Measurements from ENCODE around the gene DBR1.

The DBR1 gene

GRCh38 chr3:138124188-138124587, 50.5 kb downstream of the DBR1 start:
- Histone ChIP-seq H3K27ac (ENCODE audit: low read depth, low read length) (no peak overlapping the region), H3K4me1 (ENCODE audit: control insufficient read depth, insufficient read depth, low read length) (no peaks in the 10 kb centered on the region), H3K36me3 (ENCODE audit: control insufficient read depth, insufficient read depth, low read length) (no peaks in the 10 kb centered on the region), H3K9me3 (ENCODE audit: control insufficient read depth, insufficient read depth, low read length) (no peaks in the 10 kb centered on the region), H3K27me3 (ENCODE audit: control insufficient read depth, insufficient read depth, low read length) (no peaks in the 10 kb centered on the region), H3K4me3 (ENCODE audit: low read depth, low read length) (no peak overlapping the region), H3K9ac (ENCODE audit: low read depth, low read length) (no peak overlapping the region)

DNA sequence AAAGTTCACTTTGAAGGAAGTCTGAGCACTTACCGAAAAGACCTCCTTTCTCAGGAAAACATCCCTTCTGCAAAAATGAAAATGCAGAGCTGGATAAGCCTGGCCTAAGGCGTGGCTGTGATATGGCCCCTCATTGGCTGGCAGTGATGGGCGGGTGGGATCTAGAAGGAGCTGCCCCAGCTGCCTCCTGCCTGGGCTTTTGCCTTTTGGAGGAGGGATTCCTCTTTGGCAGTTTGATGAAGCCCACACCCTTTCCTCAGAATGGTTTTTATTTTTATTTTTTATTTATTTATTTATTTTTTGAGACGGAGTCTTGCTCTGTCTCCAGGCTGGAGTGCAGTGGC, 55.3 kb downstream of the DBR1 start:
- peaks cover 9% of the 10 kb centered on the region for H3K4me1 ChIP-seq (ENCODE audit: control insufficient read depth, insufficient read depth, low read length)
- H3K36me3 ChIP-seq (ENCODE audit: control insufficient read depth, insufficient read depth, low read length): no peaks in the 10 kb centered on the region
- no peak overlapping the region for H3K9ac ChIP-seq (ENCODE audit: low read depth, low read length)
- H3K27me3 ChIP-seq (ENCODE audit: control insufficient read depth, insufficient read depth, low read length): 0 out of 2 replicates have a peak, but pooled peaks cover 3% of the 10 kb centered on the region
- no peak overlapping the region for H3K4me3 ChIP-seq (ENCODE audit: low read depth, low read length)
- H3K9me3 ChIP-seq (ENCODE audit: control insufficient read depth, insufficient read depth, low read length): no peaks in the 10 kb centered on the region
- no peak overlapping the region for H3K27ac ChIP-seq (ENCODE audit: low read depth, low read length)

DNA sequence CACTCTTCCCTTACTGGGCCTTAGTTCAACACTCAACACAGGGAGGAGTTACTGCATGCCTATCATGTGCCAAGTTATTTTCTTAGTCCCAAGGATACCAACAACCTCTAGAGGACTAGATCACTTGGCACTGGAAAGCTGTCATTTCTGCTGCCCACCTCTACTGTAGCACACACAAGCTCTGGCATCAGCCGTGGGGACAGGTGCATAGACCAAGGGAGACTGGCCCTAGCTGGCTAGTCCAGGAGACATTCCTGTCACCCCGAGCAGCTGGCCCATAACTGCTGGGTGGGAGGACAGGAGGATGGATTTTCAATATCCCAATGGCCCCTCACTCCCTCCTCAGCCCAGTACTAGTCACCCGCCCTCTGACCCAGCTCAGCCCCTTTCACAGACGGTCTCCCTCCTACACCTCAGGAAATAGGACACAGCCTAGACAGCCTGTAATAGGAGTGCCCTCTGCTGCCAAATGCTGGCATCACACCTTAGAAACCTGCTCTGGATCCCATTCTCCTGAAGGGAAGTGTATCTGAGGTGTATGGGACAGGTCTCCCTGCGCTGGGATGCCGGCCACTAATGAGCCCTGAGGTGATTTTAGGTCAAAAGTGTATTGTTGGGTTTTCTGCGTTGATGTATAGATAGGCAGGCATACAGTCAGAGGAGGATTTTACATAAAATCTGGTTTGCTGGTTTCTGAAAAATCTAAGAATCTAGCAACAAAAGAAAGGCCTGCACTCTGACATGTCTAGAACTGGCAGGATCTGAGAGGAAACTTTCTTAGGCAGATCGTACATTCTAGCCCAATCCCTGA, 55.9 kb downstream of the DBR1 start:
- no peak overlapping the region for H3K9ac ChIP-seq (ENCODE audit: low read depth, low read length)
- H3K27me3 ChIP-seq (ENCODE audit: control insufficient read depth, insufficient read depth, low read length): 0 out of 2 replicates have a peak, but pooled peaks cover 3% of the 10 kb centered on the region
- H3K4me3 ChIP-seq (ENCODE audit: low read depth, low read length): no peak overlapping the region
- no peaks in the 10 kb centered on the region for H3K36me3 ChIP-seq (ENCODE audit: control insufficient read depth, insufficient read depth, low read length)
- peaks cover 15% of the 10 kb centered on the region for H3K4me1 ChIP-seq (ENCODE audit: control insufficient read depth, insufficient read depth, low read length)
- no peak overlapping the region for H3K27ac ChIP-seq (ENCODE audit: low read depth, low read length)
- H3K9me3 ChIP-seq (ENCODE audit: control insufficient read depth, insufficient read depth, low read length): no peaks in the 10 kb centered on the region

GRCh38 chr3:138114988-138115971, 59.4 kb downstream of the DBR1 start, which contains the start of gene DZIP1L:
TSS of gene DZIP1L (minus strand) at chr3:138115608. CDS start at chr3:138103971, 11,637 bp downstream.
- Histone ChIP-seq H3K36me3 (ENCODE audit: control insufficient read depth, insufficient read depth, low read length) (no peaks in the 10 kb centered on the region), H3K27ac (ENCODE audit: low read depth, low read length) (peak within 1 kb of the TSS; percentile 87), H3K9me3 (ENCODE audit: control insufficient read depth, insufficient read depth, low read length) (no peaks in the 10 kb centered on the region), H3K4me3 (ENCODE audit: low read depth, low read length) (peak within 1 kb of the TSS; percentile 89), H3K4me1 (ENCODE audit: control insufficient read depth, insufficient read depth, low read length) (peaks cover 21% of the 10 kb centered on the region), H3K9ac (ENCODE audit: low read depth, low read length) (peak within 1 kb of the TSS; percentile 74), H3K27me3 (ENCODE audit: control insufficient read depth, insufficient read depth, low read length) (0 out of 2 replicates have a peak, but pooled peaks cover 3% of the 10 kb centered on the region)

- Histone ChIP-seq H3K27me3 (ENCODE audit: control insufficient read depth, insufficient read depth, low read length) (0 out of 2 replicates have a peak, but pooled peaks cover 3% of the 10 kb centered on the region), H3K36me3 (ENCODE audit: control insufficient read depth, insufficient read depth, low read length) (no peaks in the 10 kb centered on the region), H3K4me1 (ENCODE audit: control insufficient read depth, insufficient read depth, low read length) (peaks cover 21% of the 10 kb centered on the region), H3K27ac (ENCODE audit: low read depth, low read length) (peak overlapping the region; percentile 87), H3K9me3 (ENCODE audit: control insufficient read depth, insufficient read depth, low read length) (no peaks in the 10 kb centered on the region), H3K9ac (ENCODE audit: low read depth, low read length) (peak overlapping the region; percentile 67), H3K4me3 (ENCODE audit: low read depth, low read length) (peak overlapping the region; percentile 89)
Observed at GRCh38 chr3:138114431-138114918, 60.2 kb downstream of the DBR1 start.

GRCh38 chr3:138113326-138113725, 61.4 kb downstream of the DBR1 start:
- H3K27ac ChIP-seq (ENCODE audit: low read depth, low read length): no peak overlapping the region
- H3K4me3 ChIP-seq (ENCODE audit: low read depth, low read length): no peak overlapping the region
- no peaks in the 10 kb centered on the region for H3K9me3 ChIP-seq (ENCODE audit: control insufficient read depth, insufficient read depth, low read length)
- peaks cover 21% of the 10 kb centered on the region for H3K4me1 ChIP-seq (ENCODE audit: control insufficient read depth, insufficient read depth, low read length)
- no peaks in the 10 kb centered on the region for H3K36me3 ChIP-seq (ENCODE audit: control insufficient read depth, insufficient read depth, low read length)
- 0 out of 2 replicates have a peak, but pooled peaks cover 3% of the 10 kb centered on the region for H3K27me3 ChIP-seq (ENCODE audit: control insufficient read depth, insufficient read depth, low read length)
- H3K9ac ChIP-seq (ENCODE audit: low read depth, low read length): no peak overlapping the region

GRCh38 chr3:138112362-138112761, 62.4 kb downstream of the DBR1 start:
- no peak overlapping the region for H3K4me3 ChIP-seq (ENCODE audit: low read depth, low read length)
- 0 out of 2 replicates have a peak, but pooled peaks cover 3% of the 10 kb centered on the region for H3K27me3 ChIP-seq (ENCODE audit: control insufficient read depth, insufficient read depth, low read length)
- no peak overlapping the region for H3K27ac ChIP-seq (ENCODE audit: low read depth, low read length)
- no peaks in the 10 kb centered on the region for H3K9me3 ChIP-seq (ENCODE audit: control insufficient read depth, insufficient read depth, low read length)
- no peak overlapping the region for H3K9ac ChIP-seq (ENCODE audit: low read depth, low read length)
- H3K36me3 ChIP-seq (ENCODE audit: control insufficient read depth, insufficient read depth, low read length): no peaks in the 10 kb centered on the region
- peaks cover 21% of the 10 kb centered on the region for H3K4me1 ChIP-seq (ENCODE audit: control insufficient read depth, insufficient read depth, low read length)

All from HUES48 (cell line).